ENCODE measurements around the gene TMCC3. TPM values are rescaled to one million over a fixed set of nuclear protein-coding genes. Genes with fewer than 3 reads are reported as not detected.

Gene TMCC3
- total RNA-seq, 1 donor from 2014 or later: 24.2 TPM

GRCh38 chr12:94531196-94531720, 119.1 kb downstream of the TMCC3 start:
- no peaks in the 10 kb centered on the region for H3K9me3 Mint-ChIP-seq
- no peak overlapping the region for H3K4me3 Mint-ChIP-seq
- intact Hi-C loops (cut with micrococcal nuclease): no loop called here
- H3K27ac Mint-ChIP-seq: no peak overlapping the region
- no peak for ATAC-seq (ENCODE audit: low read depth)
- peaks cover 6% of the 10 kb centered on the region for H3K27me3 Mint-ChIP-seq
- no peaks in the 10 kb centered on the region for H3K36me3 Mint-ChIP-seq (ENCODE audit: low read depth)
- POLR2A ChIA-PET: no interaction called here
- H3K4me1 Mint-ChIP-seq: peaks cover 5% of the 10 kb centered on the region
- TF ChIP-seq CTCF (IDR thresholded peaks at IDR 0.05): no peak
- no peak for DNase-seq
- CTCF ChIA-PET: interaction anchor here (0.9 to 5.2 kb wide), 5 partner anchors 385 to 399 kb away, joined by 3 to 38 read pairs (median 3); no protein-coding TSS in a partner anchor

GRCh38 chr12:94525951-94526350, 124.4 kb downstream of the TMCC3 start:
- no peak overlapping the region for H3K27ac Mint-ChIP-seq
- H3K36me3 Mint-ChIP-seq (ENCODE audit: low read depth): no peaks in the 10 kb centered on the region
- no peaks in the 10 kb centered on the region for H3K27me3 Mint-ChIP-seq
- no peak for DNase-seq
- H3K4me1 Mint-ChIP-seq: peaks cover 5% of the 10 kb centered on the region
- TF ChIP-seq CTCF (IDR thresholded peaks at IDR 0.05): no peak
- intact Hi-C loops (cut with micrococcal nuclease): no loop called here
- no peaks in the 10 kb centered on the region for H3K9me3 Mint-ChIP-seq
- H3K4me3 Mint-ChIP-seq: no peak overlapping the region
- CTCF ChIA-PET: interaction anchor here (1.8 kb wide), 1 partner anchor 392 kb away, joined by 4 read pairs; no protein-coding TSS in a partner anchor
- POLR2A ChIA-PET: no interaction called here
- no peak for ATAC-seq (ENCODE audit: low read depth)

Other genes with a start within 250 kb of the TMCC3 start
- gene CEP83, start 190.7 kb downstream of the TMCC3 start, total RNA-seq: 25.0 and 36.9 TPM in 2 replicates